HG02623 (cell line): Measurements from ENCODE around the gene MAP2K2.
"Not testable (repeated sequence)": the region's sequence is repeated elsewhere in the genome, so short reads cannot be mapped to it uniquely, and the experiment has no call there.

Source experiments
- ATAC-seq: cut with Tn5 transposase; IDR thresholded peaks from one replicate; pipeline ENCODE4 v1.9.1; 2021; ENCODE audit warnings: moderate library complexity; ENCODE audit not compliant: unreplicated experiment

Gene MAP2K2

GRCh38 chr19:4130744-4131438 is 7.0 kb upstream of the MAP2K2 start:
- no peak for ATAC-seq

- ATAC-seq = not testable (repeated sequence)
Observed at GRCh38 chr19:4129050-4129449, 5.1 kb upstream of the MAP2K2 start.

GRCh38 chr19:4127322-4127721 is 3.4 kb upstream of the MAP2K2 start:
- ATAC-seq = not testable (repeated sequence)

GRCh38 chr19:4124638-4125037 is 716 bp upstream of the MAP2K2 start:
- no peak for ATAC-seq

- no peak for ATAC-seq
Observed at GRCh38 chr19:4122480-4122879, 1.4 kb downstream of the MAP2K2 start.

- no peak for ATAC-seq
Observed at GRCh38 chr19:4121815-4122214, 2.1 kb downstream of the MAP2K2 start.

GRCh38 chr19:4121273-4121612 is 2.7 kb downstream of the MAP2K2 start:
- ATAC-seq = no peak

- ATAC-seq = no peak
Observed at GRCh38 chr19:4120559-4121272, 3.2 kb downstream of the MAP2K2 start.

GRCh38 chr19:4119763-4120162 is 4.2 kb downstream of the MAP2K2 start:
- ATAC-seq = no peak

GRCh38 chr19:4115818-4116385 is 8.0 kb downstream of the MAP2K2 start:
- ATAC-seq = no peak

- peak; percentile 64 for ATAC-seq
Observed at GRCh38 chr19:4115050-4115817, 8.7 kb downstream of the MAP2K2 start.

- ATAC-seq = no peak
Observed at GRCh38 chr19:4114181-4114580, 9.7 kb downstream of the MAP2K2 start.

GRCh38 chr19:4113398-4114088 is 10.4 kb downstream of the MAP2K2 start:
- no peak for ATAC-seq

- ATAC-seq = no peak
Observed at GRCh38 chr19:4112367-4112766, 11.6 kb downstream of the MAP2K2 start.

GRCh38 chr19:4109626-4109945 is 14.3 kb downstream of the MAP2K2 start:
- ATAC-seq = no peak

- no peak for ATAC-seq
Observed at GRCh38 chr19:4108767-4109625, 14.9 kb downstream of the MAP2K2 start.

GRCh38 chr19:4103080-4103433 is 20.9 kb downstream of the MAP2K2 start:
- no peak for ATAC-seq

- ATAC-seq = no peak
Observed at GRCh38 chr19:4102339-4103079, 21.4 kb downstream of the MAP2K2 start.

- ATAC-seq = no peak
Observed at GRCh38 chr19:4101496-4101770, 22.5 kb downstream of the MAP2K2 start.
